MG63 (cell line): ENCODE results near the gene ZGPAT. TPM values are rescaled to one million over a fixed set of nuclear protein-coding genes. Genes with fewer than 3 reads are reported as not detected.
"Not testable (repeated sequence)": the region's sequence is repeated elsewhere in the genome, so short reads cannot be mapped to it uniquely, and the experiment has no call there.

ENCODE experiments used
- DNase-seq: peaks from one replicate; pipeline ENCODE4 v3.0.0-alpha.2; 2020
- H3K27me3 ChIP-seq: fragments of 250-450 bp; sonication (Bioruptor Pico); 2 replicates; pipeline ENCODE4 v1.5.1; 2020; ENCODE audit warnings: mild to moderate bottlenecking, moderate library complexity
- H3K36me3 ChIP-seq: fragments of 250-450 bp; sonication (Bioruptor Pico); 2 replicates; pipeline ENCODE4 v1.5.1; 2020; ENCODE audit warnings: mild to moderate bottlenecking, moderate library complexity
- H3K4me3 ChIP-seq: fragments of 250-450 bp; sonication (Bioruptor Pico); 2 replicates; pipeline ENCODE4 v1.5.1; 2020; ENCODE audit warnings: mild to moderate bottlenecking, moderate library complexity
- H3K9me3 ChIP-seq: fragments of 250-450 bp; sonication (Bioruptor Pico); 2 replicates; pipeline ENCODE4 v1.5.1; 2020; ENCODE audit warnings: mild to moderate bottlenecking, moderate library complexity
- total RNA-seq: library from RNA; depleted of rRNA; stranded (reverse); fragments of >200 nt; shearing (Covaris generic); gene quantifications from 2 replicates; pipeline ENCODE4 v1.2.3, GENCODE V29; 2014; ENCODE audit warnings: low replicate concordance

ZGPAT gene
- total RNA-seq, 1 experiment from 2014 or later = 46.2 TPM

GRCh38 chr20:63705232-63706026 lies 2.4 kb upstream of the ZGPAT start:
- DNase-seq = no peak
- Histone ChIP-seq H3K27me3 (no peaks in the 10 kb centered on the region), H3K36me3 (peaks cover 72% of the 10 kb centered on the region), H3K4me3 (peak overlapping the region; percentile 95; the same call in 1 of the 2 replicates), H3K9me3 (no peaks in the 10 kb centered on the region; the same call in 1 of the 2 replicates)

GRCh38 chr20:63706027-63706695 lies 1.7 kb upstream of the ZGPAT start:
- DNase-seq = no peak
- peaks cover 78% of the 10 kb centered on the region for H3K36me3 ChIP-seq
- peak overlapping the region; percentile 95 for H3K4me3 ChIP-seq
- H3K9me3 ChIP-seq = no peaks in the 10 kb centered on the region; the same call in 1 of the 2 replicates
- H3K27me3 ChIP-seq = no peaks in the 10 kb centered on the region

- peak overlapping the region; percentile 95 for H3K4me3 ChIP-seq
- peaks cover 86% of the 10 kb centered on the region for H3K36me3 ChIP-seq
- peaks cover 5% of the 10 kb centered on the region for H3K9me3 ChIP-seq
- no peaks in the 10 kb centered on the region for H3K27me3 ChIP-seq
- DNase-seq = peak; percentile 66
Observed at GRCh38 chr20:63706852-63707557, 834 bp upstream of the ZGPAT start.

- H3K27me3 ChIP-seq = no peaks in the 10 kb centered on the region
- H3K4me3 ChIP-seq = peak overlapping the region; percentile 95
- H3K36me3 ChIP-seq = peaks cover 93% of the 10 kb centered on the region
- H3K9me3 ChIP-seq = peaks cover 11% of the 10 kb centered on the region
- no peak for DNase-seq
Observed at GRCh38 chr20:63708301-63709148, 686 bp downstream of the ZGPAT start.

- DNase-seq = no peak
- H3K36me3 ChIP-seq = peaks cover 93% of the 10 kb centered on the region
- no peaks in the 10 kb centered on the region for H3K27me3 ChIP-seq
- peaks cover 11% of the 10 kb centered on the region for H3K9me3 ChIP-seq
- H3K4me3 ChIP-seq = peak overlapping the region; percentile 95
Observed at GRCh38 chr20:63709149-63709527, 1.3 kb downstream of the ZGPAT start.

- no peak for DNase-seq
- no peak overlapping the region for H3K4me3 ChIP-seq
- H3K36me3 ChIP-seq = peaks cover 93% of the 10 kb centered on the region
- H3K27me3 ChIP-seq = no peaks in the 10 kb centered on the region
- peaks cover 24% of the 10 kb centered on the region for H3K9me3 ChIP-seq
Observed at GRCh38 chr20:63711085-63711645, 3.3 kb downstream of the ZGPAT start.

- Histone ChIP-seq H3K36me3 (peaks cover 93% of the 10 kb centered on the region), H3K4me3 (no peak overlapping the region), H3K9me3 (peaks cover 33% of the 10 kb centered on the region), H3K27me3 (no peaks in the 10 kb centered on the region)
- DNase-seq = no peak
Observed at GRCh38 chr20:63712191-63712590, 4.4 kb downstream of the ZGPAT start.

- DNase-seq = no peak
- Histone ChIP-seq H3K4me3 (no peak overlapping the region), H3K27me3 (no peaks in the 10 kb centered on the region), H3K9me3 (peaks cover 58% of the 10 kb centered on the region), H3K36me3 (peaks cover 100% of the 10 kb centered on the region)
Observed at GRCh38 chr20:63714858-63715257, 7.0 kb downstream of the ZGPAT start.

- Histone ChIP-seq H3K9me3 (peaks cover 53% of the 10 kb centered on the region), H3K36me3 (peaks cover 93% of the 10 kb centered on the region), H3K27me3 (no peaks in the 10 kb centered on the region), H3K4me3 (no peak overlapping the region)
- DNase-seq = no peak
Observed at GRCh38 chr20:63718996-63719395, 11.2 kb downstream of the ZGPAT start.

GRCh38 chr20:63722967-63723622 lies 15.3 kb downstream of the ZGPAT start:
- peaks cover 83% of the 10 kb centered on the region for H3K36me3 ChIP-seq
- not testable (repeated sequence) for H3K27me3 ChIP-seq, DNase-seq, H3K4me3 ChIP-seq
- H3K9me3 ChIP-seq = peaks cover 37% of the 10 kb centered on the region

- not testable (repeated sequence) for H3K9me3 ChIP-seq, DNase-seq, H3K27me3 ChIP-seq, H3K4me3 ChIP-seq
- peaks cover 47% of the 10 kb centered on the region for H3K36me3 ChIP-seq
Observed at GRCh38 chr20:63730189-63730733, 22.4 kb downstream of the ZGPAT start.

- DNase-seq = no peak
- Histone ChIP-seq H3K9me3 (no peaks in the 10 kb centered on the region), H3K27me3 (no peaks in the 10 kb centered on the region), H3K4me3 (no peak overlapping the region), H3K36me3 (peaks cover 42% of the 10 kb centered on the region)
Observed at GRCh38 chr20:63731410-63731809, 23.6 kb downstream of the ZGPAT start.

- no peaks in the 10 kb centered on the region for H3K27me3 ChIP-seq
- no peak for DNase-seq
- H3K9me3 ChIP-seq = no peaks in the 10 kb centered on the region
- no peak overlapping the region for H3K4me3 ChIP-seq
- H3K36me3 ChIP-seq = peaks cover 34% of the 10 kb centered on the region
Observed at GRCh38 chr20:63732118-63733095, 24.6 kb downstream of the ZGPAT start.

- no peaks in the 10 kb centered on the region for H3K9me3 ChIP-seq
- DNase-seq = no peak
- no peak overlapping the region for H3K4me3 ChIP-seq
- H3K27me3 ChIP-seq = no peaks in the 10 kb centered on the region
- peaks cover 32% of the 10 kb centered on the region for H3K36me3 ChIP-seq
Observed at GRCh38 chr20:63733117-63733516, 25.3 kb downstream of the ZGPAT start.
